ENCODE results near the gene IPO4. TPM values are rescaled to one million over a fixed set of nuclear protein-coding genes. Genes with fewer than 3 reads are reported as not detected.

Gene IPO4
- total and polyA plus RNA-seq, 9 donors: 5.6 to 50.9 (median 33.5) TPM

DNA sequence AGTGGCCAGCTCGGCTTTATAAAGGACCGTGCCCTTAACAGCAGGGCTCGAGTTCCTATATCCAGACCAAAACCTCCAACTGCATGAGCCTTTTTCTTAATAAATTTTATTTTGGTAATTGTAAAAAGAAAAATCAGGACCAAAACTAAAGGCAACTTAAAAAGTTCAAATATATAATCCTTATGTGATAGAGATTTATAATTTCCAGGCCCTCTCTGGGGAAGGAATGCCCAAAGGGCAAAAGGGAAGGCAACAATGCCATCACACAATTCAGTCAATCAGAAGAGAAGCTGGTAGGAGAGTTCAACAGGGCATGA is 401 bp upstream of the IPO4 start:
- H3K36me3 ChIP-seq: no peaks in the 10 kb centered on the region
- H3K27me3 ChIP-seq: no peaks in the 10 kb centered on the region
- DNase-seq: no peak
- WGBS, 3 donors: 0 to 1% (median 0%) methylated on average over 3 of the region's 3 CpGs
- intact Hi-C loops (cut with DNase I): no loop called here
- no peak overlapping the region for H3K4me3 ChIP-seq
- no peak overlapping the region for H3K27ac ChIP-seq
- peaks cover 2% of the 10 kb centered on the region for H3K4me1 ChIP-seq (ENCODE audit: insufficient read depth)
- no peak for TF ChIP-seq CTCF (IDR thresholded peaks at IDR 0.05)
- TF ChIP-seq POLR2A (IDR thresholded peaks at IDR 0.05): no peak
- H3K9me3 ChIP-seq: no peaks in the 10 kb centered on the region

DNA sequence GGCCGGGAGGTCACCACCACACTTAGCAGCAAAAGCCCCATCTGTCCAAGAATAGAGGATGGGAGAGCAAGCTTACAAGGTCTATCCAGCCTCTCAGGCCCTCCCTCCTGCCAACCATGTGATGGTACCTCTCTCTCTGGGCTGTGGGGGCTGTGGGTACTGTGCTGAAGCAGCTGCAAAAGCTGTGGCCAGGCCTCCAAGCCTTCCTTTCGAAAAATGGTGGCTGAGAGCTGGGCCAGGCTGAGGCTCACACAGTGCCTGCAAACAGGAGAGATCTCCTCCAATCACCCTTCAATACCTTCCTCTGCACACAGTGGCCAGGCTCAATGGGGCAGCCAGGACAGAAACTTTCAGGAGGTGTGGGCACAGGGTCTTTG is 1.1 kb downstream of the IPO4 start:
- 70 to 82% (median 72%) methylated on average over 2 of the region's 2 CpGs for WGBS, 3 donors
- H3K4me1 ChIP-seq (ENCODE audit: insufficient read depth): peaks cover 2% of the 10 kb centered on the region
- H3K9me3 ChIP-seq: no peaks in the 10 kb centered on the region
- intact Hi-C loops (cut with DNase I): no loop called here
- H3K27ac ChIP-seq: no peak overlapping the region
- no peaks in the 10 kb centered on the region for H3K27me3 ChIP-seq
- no peak for DNase-seq
- no peaks in the 10 kb centered on the region for H3K36me3 ChIP-seq
- no peak overlapping the region for H3K4me3 ChIP-seq
- TF ChIP-seq EP300 (IDR thresholded peaks at IDR 0.05) (no peak), POLR2A (IDR thresholded peaks at IDR 0.05) (no peak), CTCF (IDR thresholded peaks at IDR 0.05) (no peak)

GRCh38 chr14:24186831-24187538 is 1.6 kb downstream of the IPO4 start:
- WGBS, 3 donors: 87 to 94% (median 88%) methylated on average over 10 of the region's 10 CpGs
- peaks cover 2% of the 10 kb centered on the region for H3K4me1 ChIP-seq (ENCODE audit: insufficient read depth)
- no peaks in the 10 kb centered on the region for H3K9me3 ChIP-seq
- intact Hi-C loops (cut with DNase I): no loop called here
- H3K27ac ChIP-seq: no peak overlapping the region
- H3K4me3 ChIP-seq: no peak overlapping the region
- no peak for DNase-seq
- no peaks in the 10 kb centered on the region for H3K36me3 ChIP-seq
- TF ChIP-seq CTCF (IDR thresholded peaks at IDR 0.05) (no peak), EP300 (IDR thresholded peaks at IDR 0.05) (no peak), POLR2A (IDR thresholded peaks at IDR 0.05) (no peak)
- H3K27me3 ChIP-seq: no peaks in the 10 kb centered on the region

- Histone ChIP-seq H3K36me3 (no peaks in the 10 kb centered on the region), H3K4me1 (ENCODE audit: insufficient read depth) (peaks cover 2% of the 10 kb centered on the region), H3K27ac (no peak overlapping the region), H3K4me3 (no peak overlapping the region), H3K9me3 (no peaks in the 10 kb centered on the region), H3K27me3 (no peaks in the 10 kb centered on the region)
- 91 to 92% (median 91%) methylated on average over 11 of the region's 11 CpGs for WGBS, 3 donors
- intact Hi-C loops (cut with DNase I): no loop called here
- DNase-seq: no peak
- TF ChIP-seq EP300 (IDR thresholded peaks at IDR 0.05): no peak
- no peak for TF ChIP-seq POLR2A (IDR thresholded peaks at IDR 0.05)
- no peak for TF ChIP-seq CTCF (IDR thresholded peaks at IDR 0.05)
Observed at GRCh38 chr14:24185741-24186140, 2.9 kb downstream of the IPO4 start.

Data from ovary (tissue), 9 donors.